ENCODE data around the gene ZCCHC17.
A peak's percentile ranks its signal among the peaks of the same experiment; 100 is the strongest.
"Not testable (repeated sequence)": the region's sequence is repeated elsewhere in the genome, so short reads cannot be mapped to it uniquely, and the experiment has no call there.

The ZCCHC17 gene

GRCh38 chr1:31383967-31384366, 87.1 kb downstream of the ZCCHC17 start:
- H3K4me3 ChIP-seq (ENCODE audit: low read depth, low read length): no peak overlapping the region
- H3K9ac ChIP-seq (ENCODE audit: low read depth, low read length): peak overlapping the region; percentile 24
- no peaks in the 10 kb centered on the region for H3K9me3 ChIP-seq (ENCODE audit: control insufficient read depth, insufficient read depth, low read length)
- H3K4me1 ChIP-seq (ENCODE audit: control insufficient read depth, insufficient read depth, low read length): no peaks in the 10 kb centered on the region
- no peaks in the 10 kb centered on the region for H3K27me3 ChIP-seq (ENCODE audit: control insufficient read depth, insufficient read depth, low read length)
- H3K36me3 ChIP-seq (ENCODE audit: control insufficient read depth, insufficient read depth, low read length): no peaks in the 10 kb centered on the region

GRCh38 chr1:31386576-31387243, 89.9 kb downstream of the ZCCHC17 start:
- not testable (repeated sequence) for H3K4me1 ChIP-seq (ENCODE audit: control insufficient read depth, insufficient read depth, low read length); H3K9me3 ChIP-seq (ENCODE audit: control insufficient read depth, insufficient read depth, low read length); H3K9ac ChIP-seq (ENCODE audit: low read depth, low read length); H3K27me3 ChIP-seq (ENCODE audit: control insufficient read depth, insufficient read depth, low read length); H3K4me3 ChIP-seq (ENCODE audit: low read depth, low read length); H3K36me3 ChIP-seq (ENCODE audit: control insufficient read depth, insufficient read depth, low read length)

- no peak overlapping the region for H3K9ac ChIP-seq (ENCODE audit: low read depth, low read length)
- no peaks in the 10 kb centered on the region for H3K36me3 ChIP-seq (ENCODE audit: control insufficient read depth, insufficient read depth, low read length)
- H3K9me3 ChIP-seq (ENCODE audit: control insufficient read depth, insufficient read depth, low read length): no peaks in the 10 kb centered on the region
- peaks cover 5% of the 10 kb centered on the region for H3K4me1 ChIP-seq (ENCODE audit: control insufficient read depth, insufficient read depth, low read length)
- H3K27me3 ChIP-seq (ENCODE audit: control insufficient read depth, insufficient read depth, low read length): no peaks in the 10 kb centered on the region
- no peak overlapping the region for H3K4me3 ChIP-seq (ENCODE audit: low read depth, low read length)
These were observed 90.8 kb downstream of the ZCCHC17 start for GRCh38 chr1:31387612-31388011.

- H3K4me1 ChIP-seq (ENCODE audit: control insufficient read depth, insufficient read depth, low read length): peaks cover 5% of the 10 kb centered on the region
- H3K9ac ChIP-seq (ENCODE audit: low read depth, low read length): no peak overlapping the region
- H3K36me3 ChIP-seq (ENCODE audit: control insufficient read depth, insufficient read depth, low read length): no peaks in the 10 kb centered on the region
- H3K27me3 ChIP-seq (ENCODE audit: control insufficient read depth, insufficient read depth, low read length): no peaks in the 10 kb centered on the region
- H3K4me3 ChIP-seq (ENCODE audit: low read depth, low read length): no peak overlapping the region
- H3K9me3 ChIP-seq (ENCODE audit: control insufficient read depth, insufficient read depth, low read length): no peaks in the 10 kb centered on the region
These were observed 92.8 kb downstream of the ZCCHC17 start for GRCh38 chr1:31389616-31390015.

- Histone ChIP-seq H3K36me3 (ENCODE audit: control insufficient read depth, insufficient read depth, low read length) (no peaks in the 10 kb centered on the region), H3K9me3 (ENCODE audit: control insufficient read depth, insufficient read depth, low read length) (no peaks in the 10 kb centered on the region), H3K4me1 (ENCODE audit: control insufficient read depth, insufficient read depth, low read length) (peaks cover 5% of the 10 kb centered on the region), H3K27me3 (ENCODE audit: control insufficient read depth, insufficient read depth, low read length) (no peaks in the 10 kb centered on the region), H3K4me3 (ENCODE audit: low read depth, low read length) (no peak overlapping the region), H3K9ac (ENCODE audit: low read depth, low read length) (no peak overlapping the region)
These were observed 93.2 kb downstream of the ZCCHC17 start for GRCh38 chr1:31390071-31390470.

GRCh38 chr1:31393463-31393862, 96.6 kb downstream of the ZCCHC17 start:
- Histone ChIP-seq H3K27me3 (ENCODE audit: control insufficient read depth, insufficient read depth, low read length) (no peaks in the 10 kb centered on the region), H3K9ac (ENCODE audit: low read depth, low read length) (no peak overlapping the region), H3K4me1 (ENCODE audit: control insufficient read depth, insufficient read depth, low read length) (peaks cover 5% of the 10 kb centered on the region), H3K36me3 (ENCODE audit: control insufficient read depth, insufficient read depth, low read length) (no peaks in the 10 kb centered on the region), H3K9me3 (ENCODE audit: control insufficient read depth, insufficient read depth, low read length) (no peaks in the 10 kb centered on the region), H3K4me3 (ENCODE audit: low read depth, low read length) (no peak overlapping the region)

GRCh38 chr1:31394584-31395193, 97.9 kb downstream of the ZCCHC17 start:
- Histone ChIP-seq H3K36me3 (ENCODE audit: control insufficient read depth, insufficient read depth, low read length) (no peaks in the 10 kb centered on the region), H3K27me3 (ENCODE audit: control insufficient read depth, insufficient read depth, low read length) (no peaks in the 10 kb centered on the region), H3K4me1 (ENCODE audit: control insufficient read depth, insufficient read depth, low read length) (peaks cover 5% of the 10 kb centered on the region), H3K9me3 (ENCODE audit: control insufficient read depth, insufficient read depth, low read length) (no peaks in the 10 kb centered on the region), H3K9ac (ENCODE audit: low read depth, low read length) (no peak overlapping the region), H3K4me3 (ENCODE audit: low read depth, low read length) (peak overlapping the region; percentile 45)

GRCh38 chr1:31396633-31397351, 100.0 kb downstream of the ZCCHC17 start:
- no peak overlapping the region for H3K9ac ChIP-seq (ENCODE audit: low read depth, low read length)

GRCh38 chr1:31397360-31398095, 100.7 kb downstream of the ZCCHC17 start:
- no peak overlapping the region for H3K4me3 ChIP-seq (ENCODE audit: low read depth, low read length)
- no peaks in the 10 kb centered on the region for H3K27me3 ChIP-seq (ENCODE audit: control insufficient read depth, insufficient read depth, low read length)
- H3K36me3 ChIP-seq (ENCODE audit: control insufficient read depth, insufficient read depth, low read length): no peaks in the 10 kb centered on the region
- no peak overlapping the region for H3K9ac ChIP-seq (ENCODE audit: low read depth, low read length)
- no peaks in the 10 kb centered on the region for H3K9me3 ChIP-seq (ENCODE audit: control insufficient read depth, insufficient read depth, low read length)
- H3K4me1 ChIP-seq (ENCODE audit: control insufficient read depth, insufficient read depth, low read length): no peaks in the 10 kb centered on the region

More at GRCh38 chr1:31396633-31397351, 100.0 kb downstream of the ZCCHC17 start:
- H3K27me3 ChIP-seq (ENCODE audit: control insufficient read depth, insufficient read depth, low read length): no peaks in the 10 kb centered on the region
- H3K4me1 ChIP-seq (ENCODE audit: control insufficient read depth, insufficient read depth, low read length): no peaks in the 10 kb centered on the region
- H3K36me3 ChIP-seq (ENCODE audit: control insufficient read depth, insufficient read depth, low read length): no peaks in the 10 kb centered on the region
- no peaks in the 10 kb centered on the region for H3K9me3 ChIP-seq (ENCODE audit: control insufficient read depth, insufficient read depth, low read length)
- no peak overlapping the region for H3K4me3 ChIP-seq (ENCODE audit: low read depth, low read length)

- Histone ChIP-seq H3K9ac (ENCODE audit: low read depth, low read length) (no peak overlapping the region), H3K4me1 (ENCODE audit: control insufficient read depth, insufficient read depth, low read length) (no peaks in the 10 kb centered on the region), H3K36me3 (ENCODE audit: control insufficient read depth, insufficient read depth, low read length) (no peaks in the 10 kb centered on the region), H3K27me3 (ENCODE audit: control insufficient read depth, insufficient read depth, low read length) (no peaks in the 10 kb centered on the region), H3K9me3 (ENCODE audit: control insufficient read depth, insufficient read depth, low read length) (no peaks in the 10 kb centered on the region), H3K4me3 (ENCODE audit: low read depth, low read length) (no peak overlapping the region)
These were observed 101.4 kb downstream of the ZCCHC17 start for GRCh38 chr1:31398246-31398645.

- Histone ChIP-seq H3K9me3 (ENCODE audit: control insufficient read depth, insufficient read depth, low read length) (no peaks in the 10 kb centered on the region), H3K36me3 (ENCODE audit: control insufficient read depth, insufficient read depth, low read length) (no peaks in the 10 kb centered on the region), H3K4me1 (ENCODE audit: control insufficient read depth, insufficient read depth, low read length) (no peaks in the 10 kb centered on the region), H3K4me3 (ENCODE audit: low read depth, low read length) (no peak overlapping the region), H3K27me3 (ENCODE audit: control insufficient read depth, insufficient read depth, low read length) (no peaks in the 10 kb centered on the region), H3K9ac (ENCODE audit: low read depth, low read length) (no peak overlapping the region)
These were observed 103.1 kb downstream of the ZCCHC17 start for GRCh38 chr1:31399976-31400375.

All from iPS-15b (cell line).